ENCODE results near the gene TERT. TPM values are rescaled to one million over a fixed set of nuclear protein-coding genes. Genes with fewer than 3 reads are reported as not detected.

TERT gene
- total RNA-seq, 1 experiment from 2014 or later = 0.80 TPM

DNA sequence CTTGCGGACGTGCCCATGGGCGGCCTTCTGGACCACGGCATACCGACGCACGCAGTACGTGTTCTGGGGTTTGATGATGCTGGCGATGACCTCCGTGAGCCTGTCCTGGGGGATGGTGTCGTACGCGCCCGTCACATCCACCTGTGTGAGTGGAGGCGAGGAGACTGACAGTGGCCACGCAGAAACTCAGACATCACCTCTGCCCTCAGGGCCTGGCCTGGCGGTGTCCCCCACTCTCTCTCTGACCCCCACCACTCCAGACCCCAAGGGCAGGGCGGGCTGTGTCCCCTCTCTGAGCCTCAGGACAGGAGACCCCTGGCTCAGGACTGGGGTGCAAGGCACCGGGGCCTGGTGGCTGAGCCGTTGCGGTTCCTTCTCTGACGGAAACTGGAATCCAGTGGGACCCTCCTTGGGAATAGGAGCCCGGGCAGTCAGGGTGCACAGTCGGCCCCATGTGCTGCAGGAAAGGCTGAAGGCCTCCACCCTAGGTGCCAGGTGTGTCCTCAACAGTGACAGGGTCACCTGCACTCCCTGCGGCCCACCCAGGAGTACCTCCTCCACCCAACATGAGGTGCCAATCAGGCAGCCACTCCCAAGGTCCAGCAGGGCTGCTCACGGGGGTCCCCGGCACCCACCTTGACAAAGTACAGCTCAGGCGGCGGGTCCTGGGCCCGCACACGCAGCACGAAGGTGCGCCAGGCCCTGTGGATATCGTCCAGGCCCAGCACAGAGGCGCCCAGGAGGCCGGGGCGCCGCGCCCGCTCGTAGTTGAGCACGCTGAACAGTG, 16.0 kb downstream of the TERT start:
- H3F3A ChIP-seq (ENCODE audit: low read length, unreplicated experiment) = no peaks in the 10 kb centered on the region
- H3K36me3 ChIP-seq (ENCODE audit: low read depth, low read length) = no peaks in the 10 kb centered on the region
- H3K9ac ChIP-seq (ENCODE audit: low read length) = no peak overlapping the region
- no peaks in the 10 kb centered on the region for H3K79me2 ChIP-seq (ENCODE audit: low read length)
- H2AFZ ChIP-seq (ENCODE audit: low read length) = no peak overlapping the region
- DNase-seq (no peak), ATAC-seq (no peak)
- H3K4me2 ChIP-seq (ENCODE audit: low read length) = no peak overlapping the region
- no peak for TF ChIP-seq EZH2 (IDR thresholded peaks at IDR 0.05; ENCODE audit: low read length, unreplicated experiment)
- TF ChIP-seq, protein P1, sequence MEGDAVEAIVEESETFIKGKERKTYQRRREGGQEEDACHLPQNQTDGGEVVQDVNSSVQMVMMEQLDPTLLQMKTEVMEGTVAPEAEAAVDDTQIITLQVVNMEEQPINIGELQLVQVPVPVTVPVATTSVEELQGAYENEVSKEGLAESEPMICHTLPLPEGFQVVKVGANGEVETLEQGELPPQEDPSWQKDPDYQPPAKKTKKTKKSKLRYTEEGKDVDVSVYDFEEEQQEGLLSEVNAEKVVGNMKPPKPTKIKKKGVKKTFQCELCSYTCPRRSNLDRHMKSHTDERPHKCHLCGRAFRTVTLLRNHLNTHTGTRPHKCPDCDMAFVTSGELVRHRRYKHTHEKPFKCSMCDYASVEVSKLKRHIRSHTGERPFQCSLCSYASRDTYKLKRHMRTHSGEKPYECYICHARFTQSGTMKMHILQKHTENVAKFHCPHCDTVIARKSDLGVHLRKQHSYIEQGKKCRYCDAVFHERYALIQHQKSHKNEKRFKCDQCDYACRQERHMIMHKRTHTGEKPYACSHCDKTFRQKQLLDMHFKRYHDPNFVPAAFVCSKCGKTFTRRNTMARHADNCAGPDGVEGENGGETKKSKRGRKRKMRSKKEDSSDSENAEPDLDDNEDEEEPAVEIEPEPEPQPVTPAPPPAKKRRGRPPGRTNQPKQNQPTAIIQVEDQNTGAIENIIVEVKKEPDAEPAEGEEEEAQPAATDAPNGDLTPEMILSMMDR (conservative IDR thresholded peaks at IDR 0.05; ENCODE audit: low read depth, low read length) = no peak
- BruUV-seq (replicated peaks) = no TSS peak
- POLR2A ChIA-PET (ENCODE audit: unreplicated experiment) = no interaction called here
- no peak overlapping the region for H3K4me3 ChIP-seq (ENCODE audit: low read length)
- no peak overlapping the region for H3K27ac ChIP-seq (ENCODE audit: low read length)
- no peaks in the 10 kb centered on the region for H3K9me3 ChIP-seq (ENCODE audit: low read length)
- H3K27me3 ChIP-seq (ENCODE audit: low read length) = no peaks in the 10 kb centered on the region
- no peaks in the 10 kb centered on the region for H3K4me1 ChIP-seq (ENCODE audit: insufficient read depth, low read length)
- H3K9me2 ChIP-seq (replicated peaks; ENCODE audit: low read length) = no peaks in the 10 kb centered on the region
- CTCF ChIA-PET = no interaction called here
- intact Hi-C loops (cut with micrococcal nuclease) = no loop called here
- H4K20me1 ChIP-seq (ENCODE audit: low read length) = no peaks in the 10 kb centered on the region

DNA sequence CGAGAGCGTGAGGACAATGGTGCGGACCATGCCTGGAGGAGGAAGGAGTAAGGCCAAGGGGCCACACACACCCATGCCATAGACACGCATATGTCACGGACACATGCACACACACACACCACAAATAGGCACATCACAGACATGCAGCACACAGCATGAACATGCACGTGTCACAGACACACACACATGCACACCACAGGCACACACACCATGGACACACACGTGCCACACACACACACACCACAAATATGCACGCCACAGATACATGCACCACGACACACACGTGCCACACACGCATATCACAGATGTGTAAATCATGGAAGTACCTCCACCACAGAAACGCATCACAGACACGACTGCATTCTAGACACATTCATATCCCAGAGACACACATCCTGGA, 16.7 kb downstream of the TERT start:
- BruUV-seq (replicated peaks) = no TSS peak
- H3F3A ChIP-seq (ENCODE audit: low read length, unreplicated experiment) = no peaks in the 10 kb centered on the region
- DNase-seq (no peak), ATAC-seq (no peak)
- H4K20me1 ChIP-seq (ENCODE audit: low read length) = no peaks in the 10 kb centered on the region
- H3K36me3 ChIP-seq (ENCODE audit: low read depth, low read length) = no peaks in the 10 kb centered on the region
- H3K4me1 ChIP-seq (ENCODE audit: insufficient read depth, low read length) = no peaks in the 10 kb centered on the region
- H3K9me2 ChIP-seq (replicated peaks; ENCODE audit: low read length) = no peaks in the 10 kb centered on the region
- TF ChIP-seq, protein P1 (conservative IDR thresholded peaks at IDR 0.05; ENCODE audit: low read depth, low read length) = no peak
- TF ChIP-seq EZH2 (IDR thresholded peaks at IDR 0.05; ENCODE audit: low read length, unreplicated experiment) (no peak), EZH2phosphoT487 (IDR thresholded peaks at IDR 0.05; ENCODE audit: borderline replicate concordance, low read length) (no peak)
- intact Hi-C loops (cut with micrococcal nuclease) = no loop called here
- no peaks in the 10 kb centered on the region for H3K9me3 ChIP-seq (ENCODE audit: low read length)
- ChIA-PET CTCF (no interaction called here), POLR2A (ENCODE audit: unreplicated experiment) (no interaction called here)
- no peak overlapping the region for H2AFZ ChIP-seq (ENCODE audit: low read length)
- no peak overlapping the region for H3K4me2 ChIP-seq (ENCODE audit: low read length)
- no peak overlapping the region for H3K27ac ChIP-seq (ENCODE audit: low read length)
- H3K4me3 ChIP-seq (ENCODE audit: low read length) = no peak overlapping the region
- no peak overlapping the region for H3K9ac ChIP-seq (ENCODE audit: low read length)
- H3K79me2 ChIP-seq (ENCODE audit: low read length) = no peaks in the 10 kb centered on the region
- no peaks in the 10 kb centered on the region for H3K27me3 ChIP-seq (ENCODE audit: low read length)

DNA sequence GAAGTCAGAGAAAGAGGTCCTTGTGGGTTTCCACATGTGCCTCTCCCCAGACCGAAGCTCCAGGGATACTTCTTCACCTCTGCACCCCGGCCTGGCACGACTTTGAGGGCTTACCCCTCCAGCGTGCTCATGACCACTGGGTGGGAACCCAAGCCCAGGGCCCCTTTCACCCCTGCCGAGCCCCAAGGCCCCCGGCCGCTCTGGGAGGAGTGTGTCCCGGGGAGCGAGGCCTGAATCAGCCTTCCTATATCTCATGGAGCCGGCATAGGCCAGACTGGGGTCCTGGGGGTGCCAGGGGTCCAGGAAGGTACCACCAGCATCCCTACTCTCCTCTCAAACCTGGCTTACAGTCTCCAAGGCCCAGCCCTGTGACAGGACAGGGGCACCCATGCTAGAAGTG, 17.1 kb downstream of the TERT start:
- Histone ChIP-seq H3K36me3 (ENCODE audit: low read depth, low read length) (no peaks in the 10 kb centered on the region), H3K4me3 (ENCODE audit: low read length) (no peak overlapping the region), H3K9me3 (ENCODE audit: low read length) (no peaks in the 10 kb centered on the region), H3K79me2 (ENCODE audit: low read length) (no peaks in the 10 kb centered on the region), H3F3A (ENCODE audit: low read length, unreplicated experiment) (no peaks in the 10 kb centered on the region), H3K9me2 (replicated peaks; ENCODE audit: low read length) (no peaks in the 10 kb centered on the region), H3K27ac (ENCODE audit: low read length) (no peak overlapping the region), H3K27me3 (ENCODE audit: low read length) (no peaks in the 10 kb centered on the region), H3K4me1 (ENCODE audit: insufficient read depth, low read length) (no peaks in the 10 kb centered on the region), H2AFZ (ENCODE audit: low read length) (no peak overlapping the region), H3K4me2 (ENCODE audit: low read length) (no peak overlapping the region), H4K20me1 (ENCODE audit: low read length) (no peaks in the 10 kb centered on the region), H3K9ac (ENCODE audit: low read length) (no peak overlapping the region)
- ATAC-seq (no peak), DNase-seq (no peak)
- intact Hi-C loops (cut with micrococcal nuclease) = no loop called here
- no TSS peak for BruUV-seq (replicated peaks)
- TF ChIP-seq, protein P1 (conservative IDR thresholded peaks at IDR 0.05; ENCODE audit: low read depth, low read length) = no peak
- TF ChIP-seq EZH2phosphoT487 (IDR thresholded peaks at IDR 0.05; ENCODE audit: borderline replicate concordance, low read length) (no peak), EZH2 (IDR thresholded peaks at IDR 0.05; ENCODE audit: low read length, unreplicated experiment) (no peak)
- ChIA-PET CTCF (no interaction called here), POLR2A (ENCODE audit: unreplicated experiment) (no interaction called here)

Measured in PC-3 (cell line).